K562 (cell line): ENCODE results near the gene PILRA. TPM values are rescaled to one million over a fixed set of nuclear protein-coding genes. Genes with fewer than 3 reads are reported as not detected.

Experiments
- ATAC-seq: fragments of 200-7000 bp; cut with Tn5 transposase; 3 replicates; pipeline ENCODE4 v1.9.1; 2020; ENCODE audit warnings: moderate library complexity
- BruUV-seq: library from RNA; stranded (reverse); fragments of 400-500 nt; replicated peaks from 2 replicates; lab custom pipeline; 2021; lab: Mats Ljungman, UMichigan
- CTCF ChIA-PET: fragments of 300-600 bp; formaldehyde crosslinking; extraction: SDS; loops from one replicate; lab custom pipeline; 2021; ENCODE audit warnings: low intra/inter-chr PET ratio; lab: Yijun Ruan, JAX
- POLR2A ChIA-PET: fragments of 300-600, 350-650 bp; sonication (Branson Sonifier 250); formaldehyde crosslinking; extraction: SDS; loops from one replicate; lab custom pipeline; 2021; ENCODE audit warnings: antibody characterized with exemption, inconsistent platforms; lab: Yijun Ruan, JAX
- DNase-seq, 4 experiments: peaks; one replicate each; pipeline versions ENCODE4 v3.0.0 to v3.0.0-alpha.2; 2011 to 2018; ENCODE audit warnings: low spot score in 3 of 4, mixed read lengths in 3 of 4; ENCODE audit errors: extremely low read depth in 1 of 4
- FAIRE-seq: peaks from 2 replicates; lab custom pipeline; 2011; peaks lifted over from hg19 to GRCh38; lab: Jason Lieb, UNC
- H2AFZ ChIP-seq: 2 replicates; pipeline ENCODE4 v1.6.0; 2011; ENCODE audit warnings: low read depth, low read length, control low read depth, inconsistent platforms
- H3K27ac ChIP-seq: fragments of 200-600 bp; 3 replicates; pipeline ENCODE4 v1.8.0; 2011; ENCODE audit warnings: low read depth, mild to moderate bottlenecking, control low read depth, inconsistent platforms, low read length, moderate library complexity, mixed read lengths; ENCODE audit errors: extremely low read depth
- H3K27me3 ChIP-seq, 2 experiments: fragments of 300-600 bp in 1 of 2; 2 replicates in 1 of 2; 3 replicates in 1 of 2; pipeline versions ENCODE4 v1.6.0 to v1.8.0; 2011; ENCODE audit warnings: inconsistent platforms in 2 of 2, low read length in 2 of 2, mild to moderate bottlenecking in 1 of 2, mixed read lengths in 1 of 2, moderate library complexity in 1 of 2; ENCODE audit not compliant: control insufficient read depth in 2 of 2, insufficient read depth in 2 of 2
- H3K36me3 ChIP-seq: fragments of 300-600 bp; 3 replicates; pipeline ENCODE4 v1.8.0; 2011; ENCODE audit warnings: mild to moderate bottlenecking, low read length, inconsistent platforms; ENCODE audit not compliant: control insufficient read depth, insufficient read depth
- H3K4me1 ChIP-seq, 2 experiments: fragments of 200-600 bp in 1 of 2; replicated peaks in 1 of 2; 2 replicates in 1 of 2; 3 replicates in 1 of 2; pipeline versions ENCODE4 v1.5.1 to v1.8.0; 2011; ENCODE audit warnings: inconsistent platforms in 2 of 2, low read length in 2 of 2, mild to moderate bottlenecking in 1 of 2, mixed read lengths in 1 of 2, moderate library complexity in 1 of 2; ENCODE audit not compliant: control insufficient read depth in 2 of 2, insufficient read depth in 2 of 2
- H3K4me2 ChIP-seq: 2 replicates; pipeline ENCODE4 v1.6.1; 2011; ENCODE audit warnings: low read length, control low read depth, inconsistent platforms, mixed read lengths; ENCODE audit not compliant: insufficient read depth
- H3K4me3 ChIP-seq: fragments of 200-600 bp; sonication (generic), shearing (Covaris generic); 2 replicates; pipeline ENCODE4 v1.5.1; 2016; ENCODE audit warnings: control low read depth, inconsistent platforms
- H3K79me2 ChIP-seq: fragments of 200-600 bp; 3 replicates; pipeline ENCODE4 v1.8.0; 2011; ENCODE audit warnings: low read length, inconsistent platforms; ENCODE audit not compliant: control insufficient read depth, insufficient read depth
- H3K9ac ChIP-seq, 2 experiments: 2 replicates each; pipeline versions ENCODE4 v1.6.0 to v1.6.1; 2011; ENCODE audit warnings: low read depth in 2 of 2, low read length in 2 of 2, control low read depth in 1 of 2, inconsistent platforms in 1 of 2, mild to moderate bottlenecking in 1 of 2, mixed read lengths in 1 of 2; ENCODE audit not compliant: insufficient read depth in 1 of 2
- H3K9me1 ChIP-seq: one replicate; pipeline ENCODE4 v1.6.0; 2011; ENCODE audit warnings: inconsistent platforms, mild to moderate bottlenecking, low read length, moderate library complexity; ENCODE audit not compliant: control insufficient read depth, insufficient read depth
- H3K9me3 ChIP-seq: replicated peaks from 2 replicates; pipeline ENCODE4 v1.5.1; 2011; ENCODE audit warnings: low read depth, low read length, inconsistent platforms; ENCODE audit not compliant: control insufficient read depth, insufficient read depth
- H4K20me1 ChIP-seq: replicated peaks from 2 replicates; pipeline ENCODE4 v1.6.1; 2011; ENCODE audit warnings: low read length, inconsistent platforms, mixed read lengths; ENCODE audit not compliant: control insufficient read depth, insufficient read depth
- ATF7 ChIP-seq: fragments of 450-650 bp; IDR thresholded peaks from 2 replicates; pipeline ENCODE4 v1.7.1; 2014; ENCODE audit warnings: mild to moderate bottlenecking, moderate library complexity
- CBFA2T2 ChIP-seq: fragments of 450-650 bp; conservative IDR thresholded peaks from 2 replicates; pipeline ENCODE4 v1.6.1; 2017; ENCODE audit warnings: mild to moderate bottlenecking
- HMGXB4 ChIP-seq: sonication (generic); formaldehyde crosslinking; IDR thresholded peaks from 2 replicates; pipeline ENCODE4 v1.8.1; 2023; ENCODE audit warnings: mild to moderate bottlenecking, missing genetic modification reagents
- JUND ChIP-seq, 2 experiments: IDR thresholded peaks; 2 replicates in 1 of 2; 3 replicates in 1 of 2; pipeline ENCODE4 v1.6.1; 2011; ENCODE audit warnings: borderline replicate concordance in 2 of 2, low read depth in 2 of 2, low read length in 2 of 2, improper control_type of control experiment in 1 of 2, missing biosample characterization in 1 of 2, missing genetic modification characterization in 1 of 2, missing genetic modification reagents in 1 of 2
- L3MBTL2 ChIP-seq: fragments of 450-650 bp; IDR thresholded peaks from 2 replicates; pipeline ENCODE4 v1.6.1; 2016; ENCODE audit warnings: mild to moderate bottlenecking, moderate library complexity
- NR3C1 ChIP-seq: sonication (generic); formaldehyde crosslinking; IDR thresholded peaks from 2 replicates; pipeline ENCODE4 v1.8.1; 2022; ENCODE audit warnings: missing genetic modification reagents
- POLR2AphosphoS2 ChIP-seq: IDR thresholded peaks from 2 replicates; pipeline ENCODE4 v1.6.1; 2012; ENCODE audit warnings: low read length, improper control_type of control experiment
- POLR2G ChIP-seq: fragments of 200-400 bp; formaldehyde crosslinking; IDR thresholded peaks from 2 replicates; pipeline ENCODE4 v1.6.1; 2017; ENCODE audit warnings: low read depth, mild to moderate bottlenecking, antibody characterized with exemption, low read length, moderate library complexity
- SPI1 ChIP-seq: IDR thresholded peaks from 2 replicates; pipeline ENCODE4 v1.6.1; 2011; ENCODE audit warnings: low read depth, low read length, control low read depth, borderline replicate concordance
- SREBF1 ChIP-seq: fragments of 150-350 bp; IDR thresholded peaks from 2 replicates; pipeline ENCODE4 v1.6.1; 2014; ENCODE audit warnings: antibody characterized with exemption, low read depth, low read length, borderline replicate concordance
- USF1 ChIP-seq: sonication (generic); formaldehyde crosslinking; IDR thresholded peaks from 2 replicates; pipeline ENCODE4 v1.9.0; 2022; ENCODE audit warnings: mild to moderate bottlenecking, missing genetic modification reagents
- ZNF436 ChIP-seq: fragments of 250-450, 450-650 bp; sonication (Bioruptor Pico); formaldehyde crosslinking; IDR thresholded peaks from 2 replicates; pipeline ENCODE4 v1.7.0; 2020; ENCODE audit warnings: mild to moderate bottlenecking
- ZNF639 ChIP-seq, 2 experiments: fragments of 200-800 bp in 1 of 2; sonication (Bioruptor generic) in 1 of 2; sonication (generic) in 1 of 2; formaldehyde crosslinking in 1 of 2; IDR thresholded peaks in 1 of 2; conservative IDR thresholded peaks in 1 of 2; 2 replicates each; pipeline versions ENCODE4 v1.5.0 to v1.6.1; 2016 to 2020; ENCODE audit warnings: missing compliant biosample characterization in 1 of 2, missing genetic modification characterization in 1 of 2, missing genetic modification reagents in 1 of 2
- WGBS: fragments of 100-300 bp; shearing (Covaris generic); methylation state at CpG from one replicate; pipeline ENCODE4 v1.1.6; 2016; ENCODE audit warnings: low coverage, mixed read lengths; ENCODE audit not compliant: insufficient coverage; ENCODE audit errors: missing lambda C conversion rate; 5-methylcytosine and 5-hydroxymethylcytosine counted together
- in situ Hi-C: fragments of 300-500 bp; cut with MboI; formaldehyde crosslinking; loops from 4 replicates; pipeline ENCODE4 v1.15.0; 2018; ENCODE audit warnings: inconsistent platforms, mixed read lengths
- intact Hi-C: fragments of 100-400 bp; cut with micrococcal nuclease; formaldehyde crosslinking; loops from 2 replicates; pipeline ENCODE4 v1.14.2; 2022
- polyA plus RNA-seq, 8 experiments: library from polyadenylated mRNA; depleted of rRNA in 4 of 8; stranded (reverse) in 5 of 8; unstranded in 3 of 8; fragments of >200 nt; fragmentation: Nextera tagmentation in 2 of 8; fragmentation: Illumina TruSeq in 1 of 8; extraction: Ambion mirVana in 2 of 8; extraction: Trizol in 1 of 8; gene quantifications; 2 replicates each; pipeline versions ENCODE4 v1.2.1 to v1.2.3, GENCODE V29; 2011 to 2014; ENCODE audit warnings: inconsistent platforms in 1 of 8, missing spikeins in 1 of 8
- total RNA-seq, 7 experiments: library from RNA; depleted of rRNA in 6 of 7; stranded (reverse); fragments of >200 nt in 6 of 7; fragmentation: Illumina TruSeq in 2 of 7; extraction: Trizol in 2 of 7; gene quantifications; 2 replicates each; pipeline versions ENCODE4 v1.2.1 to v1.2.3, GENCODE V29; 2011 to 2021; ENCODE audit warnings: low replicate concordance in 1 of 7

PILRA gene
- total and polyA plus RNA-seq, 9 of the 15 experiments (the other 6 are each of a cell fraction or from before 2014, with no cell fraction given) = 0.13 to 1.8 (median 0.62) TPM

- TF ChIP-seq ZNF436 (CRISPR knock-in tag) (no peak), HMGXB4 (no peak), CBFA2T2 (no peak)
These were observed 5.3 kb upstream of the PILRA start (continued) for GRCh38 chr7:100367676-100368613.

GRCh38 chr7:100369105-100369504, 4.2 kb upstream of the PILRA start:
- ATAC-seq = peak; percentile 20
- TSS peak; percentile 27 for BruUV-seq
- peaks cover 4% of the 10 kb centered on the region for H3K9me1 ChIP-seq
- POLR2A ChIA-PET = interaction anchor here (0.6 to 1.8 kb wide), 2 partner anchors 9 to 10 kb away, joined by 3 to 7 read pairs; no protein-coding TSS in a partner anchor
- no peak overlapping the region for H3K4me3 ChIP-seq
- H3K4me2 ChIP-seq = no peak overlapping the region
- H3K4me1 ChIP-seq = peaks cover 6 to 34% of the 10 kb centered on the region in 2 experiments; a peak in 4 of 5 replicates
- DNase-seq = peak in 1 of 4 experiments; percentile 46
- no peak overlapping the region for H2AFZ ChIP-seq
- peak overlapping the region in 1 of 2 experiments; percentile 47; a peak in 2 of 4 replicates for H3K9ac ChIP-seq
- H3K27ac ChIP-seq = no peak overlapping the region
- in situ Hi-C loops = no loop called here
- peaks cover 18% of the 10 kb centered on the region for H3K36me3 ChIP-seq
- 40% methylated on average over 6 of the region's 6 CpGs for WGBS
- no peaks in the 10 kb centered on the region for H3K27me3 ChIP-seq
- CTCF ChIA-PET = no interaction called here
- H3K9me3 ChIP-seq = no peaks in the 10 kb centered on the region
- H4K20me1 ChIP-seq = no peaks in the 10 kb centered on the region
- intact Hi-C loops = no loop called here
- H3K79me2 ChIP-seq = no peaks in the 10 kb centered on the region
- peak; percentile 23 for FAIRE-seq
- TF ChIP-seq NR3C1 (CRISPR knock-in tag) (no peak), POLR2G (peak; percentile 71), ATF7 (peak; percentile 74), JUND (IDR thresholded peaks at IDR 0.05; ENCODE audit: borderline replicate concordance, low read depth, low read length) (peak; percentile 46; the same call in 1 of the 2 replicates), JUND (tag; IDR thresholded peaks at IDR 0.05; ENCODE audit: borderline replicate concordance, low read depth, low read length) (peak; percentile 61; the same call in 1 of the 3 replicates), L3MBTL2 (peak; percentile 65), SPI1 (peak; percentile 98), USF1 (CRISPR knock-in tag) (peak; percentile 90), ZNF639 (CRISPR knock-in tag; conservative IDR thresholded peaks at IDR 0.05 in 1 of 2, IDR thresholded peaks at IDR 0.05 in 1 of 2) (peak in 1 of 2 experiments; percentile 43; a peak in 1 of 4 replicates), POLR2AphosphoS2 (peak; percentile 94; the same call in 1 of the 2 replicates), SREBF1 (no peak)
